BJ (cell line): ENCODE data around the gene NELL2. TPM values are rescaled to one million over a fixed set of nuclear protein-coding genes. Genes with fewer than 3 reads are reported as not detected.

Experiments used
- CTCF ChIA-PET: fragments of 350-600 bp; formaldehyde crosslinking; extraction: SDS; loops from one replicate; lab custom pipeline; 2021; ENCODE audit warnings: antibody characterized with exemption, inconsistent platforms; lab: Yijun Ruan, JAX
- POLR2A ChIA-PET: fragments of 300-600 bp; sonication (Branson Sonifier 250); formaldehyde crosslinking; extraction: SDS; loops from one replicate; lab custom pipeline; 2021; ENCODE audit warnings: antibody characterized with exemption; lab: Charles Lee
- DNase-seq: peaks from one replicate; pipeline ENCODE4 v3.0.0-alpha.2; 2011; ENCODE audit warnings: low read depth
- H3K27me3 ChIP-seq: 2 replicates; pipeline ENCODE4 v1.6.0; 2011; ENCODE audit warnings: low read length; ENCODE audit not compliant: control insufficient read depth, insufficient read depth
- H3K36me3 ChIP-seq: 2 replicates; pipeline ENCODE4 v1.5.1; 2011; ENCODE audit warnings: low read length; ENCODE audit not compliant: control insufficient read depth, insufficient read depth
- H3K4me3 ChIP-seq: 2 replicates; pipeline ENCODE4 v1.5.1; 2011; ENCODE audit warnings: low read depth, mild to moderate bottlenecking, control low read depth, low read length
- polyA plus RNA-seq: library from polyadenylated mRNA; depleted of rRNA; stranded (reverse); fragments of >200 nt; gene quantifications from 2 replicates; pipeline ENCODE4 v1.2.3, GENCODE V29; 2011
- TF ChIP-seq, protein P1 (sequence below): IDR thresholded peaks from 2 replicates; pipeline ENCODE4 v1.5.1; 2011; ENCODE audit warnings: low read depth, mild to moderate bottlenecking, control low read depth, inconsistent platforms, low read length, moderate library complexity; ENCODE audit not compliant: insufficient read depth

NELL2 gene
- polyA plus RNA-seq, 1 experiment: 0.23 TPM

DNA sequence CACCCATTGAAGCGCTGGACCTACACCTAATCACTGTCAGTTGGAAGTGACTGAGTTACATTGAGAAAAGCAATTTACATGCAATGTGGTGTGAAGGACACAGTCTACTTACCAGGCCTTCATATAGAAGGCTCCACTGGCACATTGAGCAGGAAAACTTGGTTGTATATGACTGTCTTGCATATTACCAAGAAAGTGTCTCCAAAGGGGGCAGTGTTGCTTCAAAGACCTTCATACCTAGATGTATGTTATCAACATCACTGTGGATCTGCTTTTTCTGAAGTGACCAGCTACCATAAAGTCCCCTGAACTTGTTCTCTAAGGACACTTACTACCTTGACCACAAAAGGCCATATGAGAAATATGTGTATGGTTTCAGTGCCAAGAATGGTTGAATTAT, 64.1 kb downstream of the NELL2 start:
- TF ChIP-seq, protein P1, sequence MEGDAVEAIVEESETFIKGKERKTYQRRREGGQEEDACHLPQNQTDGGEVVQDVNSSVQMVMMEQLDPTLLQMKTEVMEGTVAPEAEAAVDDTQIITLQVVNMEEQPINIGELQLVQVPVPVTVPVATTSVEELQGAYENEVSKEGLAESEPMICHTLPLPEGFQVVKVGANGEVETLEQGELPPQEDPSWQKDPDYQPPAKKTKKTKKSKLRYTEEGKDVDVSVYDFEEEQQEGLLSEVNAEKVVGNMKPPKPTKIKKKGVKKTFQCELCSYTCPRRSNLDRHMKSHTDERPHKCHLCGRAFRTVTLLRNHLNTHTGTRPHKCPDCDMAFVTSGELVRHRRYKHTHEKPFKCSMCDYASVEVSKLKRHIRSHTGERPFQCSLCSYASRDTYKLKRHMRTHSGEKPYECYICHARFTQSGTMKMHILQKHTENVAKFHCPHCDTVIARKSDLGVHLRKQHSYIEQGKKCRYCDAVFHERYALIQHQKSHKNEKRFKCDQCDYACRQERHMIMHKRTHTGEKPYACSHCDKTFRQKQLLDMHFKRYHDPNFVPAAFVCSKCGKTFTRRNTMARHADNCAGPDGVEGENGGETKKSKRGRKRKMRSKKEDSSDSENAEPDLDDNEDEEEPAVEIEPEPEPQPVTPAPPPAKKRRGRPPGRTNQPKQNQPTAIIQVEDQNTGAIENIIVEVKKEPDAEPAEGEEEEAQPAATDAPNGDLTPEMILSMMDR: no peak
- no peaks in the 10 kb centered on the region for H3K27me3 ChIP-seq
- CTCF ChIA-PET: interaction anchor here (1.9 kb wide), 1 partner anchor 11 kb away, joined by 4 read pairs; no protein-coding TSS in a partner anchor
- no peaks in the 10 kb centered on the region for H3K36me3 ChIP-seq
- POLR2A ChIA-PET: interaction anchor here (0.6 kb wide), 1 partner anchor 8 kb away, joined by 8 read pairs; no protein-coding TSS in a partner anchor
- no peak overlapping the region for H3K4me3 ChIP-seq
- DNase-seq: no peak

DNA sequence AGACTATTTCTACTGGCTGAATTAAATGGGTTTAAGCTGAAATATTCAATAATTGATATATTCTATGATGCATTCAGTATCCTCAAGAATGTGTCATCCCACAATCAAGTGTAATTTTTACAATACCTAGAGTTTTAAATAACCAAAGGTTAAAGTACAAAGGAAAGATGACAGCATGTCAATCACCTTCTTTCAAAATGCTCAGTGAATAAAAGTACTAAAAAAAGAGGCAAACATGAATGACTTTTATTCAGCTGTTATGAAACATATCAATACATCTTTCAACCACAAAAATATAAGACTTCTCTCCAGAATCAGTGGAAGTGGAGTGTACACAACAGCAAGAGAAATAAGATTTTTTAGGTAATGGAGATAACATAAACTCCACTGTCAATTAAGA, 72.0 kb downstream of the NELL2 start:
- Histone ChIP-seq H3K4me3 (no peak overlapping the region), H3K36me3 (no peaks in the 10 kb centered on the region), H3K27me3 (no peaks in the 10 kb centered on the region)
- DNase-seq: no peak
- ChIA-PET CTCF (no interaction called here), POLR2A (no interaction called here)
- TF ChIP-seq, protein P1: no peak

DNA sequence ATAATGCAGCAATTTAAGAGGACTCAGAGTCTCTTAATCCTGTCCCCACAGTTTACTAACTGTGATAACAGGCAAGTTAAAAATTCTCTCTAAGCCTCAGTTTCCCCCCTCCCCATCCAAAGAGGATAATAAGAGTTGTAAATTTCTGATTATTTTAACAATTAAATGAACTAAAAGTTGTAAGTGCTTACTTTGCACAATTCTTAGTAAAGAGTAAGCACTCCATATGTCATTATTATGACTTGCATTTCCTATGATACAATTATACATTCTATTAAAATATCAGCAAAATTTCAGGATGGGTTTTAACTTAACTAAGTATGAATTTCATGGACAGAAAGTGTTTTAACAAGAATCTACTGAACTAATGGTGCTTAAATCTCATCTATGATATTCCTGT, 80.1 kb downstream of the NELL2 start:
- ChIA-PET CTCF (no interaction called here), POLR2A (no interaction called here)
- TF ChIP-seq, protein P1: no peak
- Histone ChIP-seq H3K27me3 (no peaks in the 10 kb centered on the region), H3K36me3 (no peaks in the 10 kb centered on the region), H3K4me3 (no peak overlapping the region)
- DNase-seq: no peak

DNA sequence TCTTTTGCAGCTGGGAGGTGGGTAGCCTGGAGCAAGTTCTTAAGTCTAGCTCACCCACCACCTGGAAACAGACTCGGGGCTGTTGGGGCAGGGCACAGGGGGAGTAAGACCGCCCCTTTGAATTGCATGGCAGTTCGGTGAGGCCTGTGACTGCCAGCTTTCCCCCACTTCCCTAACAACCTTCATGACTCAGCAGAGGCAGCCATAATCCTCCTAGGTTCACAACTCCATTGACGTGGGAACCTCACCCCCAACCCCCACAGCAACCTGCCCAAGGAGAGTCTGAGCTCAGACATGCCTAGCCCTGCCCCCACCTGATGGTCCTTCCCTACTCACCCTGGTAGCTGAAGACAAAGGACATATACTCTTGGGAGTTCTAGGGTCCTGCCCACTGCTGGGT, 87.4 kb downstream of the NELL2 start:
- ChIA-PET POLR2A (no interaction called here), CTCF (no interaction called here)
- DNase-seq: no peak
- TF ChIP-seq, protein P1: no peak
- Histone ChIP-seq H3K4me3 (no peak overlapping the region), H3K27me3 (no peaks in the 10 kb centered on the region), H3K36me3 (no peaks in the 10 kb centered on the region)

- no peak for DNase-seq
- CTCF ChIA-PET: interaction anchor here (0.7 kb wide), 1 partner anchor 77 kb away, joined by 3 read pairs; no protein-coding TSS in a partner anchor
- no peaks in the 10 kb centered on the region for H3K27me3 ChIP-seq
- POLR2A ChIA-PET: no interaction called here
- H3K4me3 ChIP-seq: no peak overlapping the region
- TF ChIP-seq, protein P1: no peak
- H3K36me3 ChIP-seq: no peaks in the 10 kb centered on the region
These were observed 95.8 kb downstream of the NELL2 start for GRCh38 chr12:44780221-44780790.
